H1 (cell line): ENCODE data around the gene LRCH1. TPM values are rescaled to one million over a fixed set of nuclear protein-coding genes. Genes with fewer than 3 reads are reported as not detected.

Experiments
- ATF2 ChIP-seq: IDR thresholded peaks from 2 replicates; pipeline ENCODE4 v1.6.1; 2012; ENCODE audit warnings: low read length, inconsistent platforms
- SRF ChIP-seq: IDR thresholded peaks from 2 replicates; pipeline ENCODE4 v1.6.1; 2011; ENCODE audit warnings: mild to moderate bottlenecking, low read depth, low read length, moderate library complexity
- TBP ChIP-seq: IDR thresholded peaks from 2 replicates; pipeline ENCODE4 v1.6.1; 2011; ENCODE audit warnings: low read depth, low read length, improper control_type of control experiment
- TCF12 ChIP-seq: IDR thresholded peaks from 2 replicates; pipeline ENCODE4 v1.6.1; 2011; ENCODE audit warnings: low read depth, mild to moderate bottlenecking, low read length
- polyA plus RNA-seq, 7 experiments: library from polyadenylated mRNA; depleted of rRNA in 3 of 7; stranded (reverse) in 5 of 7; unstranded in 2 of 7; fragments of >200 nt in 5 of 7; fragments of 200-250 nt in 2 of 7; gene quantifications; 1 replicate in 5 of 7; 2 replicates in 1 of 7; 4 replicates in 1 of 7; pipeline versions ENCODE4 v1.2.1 to v1.2.3, GENCODE V29; 2011 to 2013; ENCODE audit warnings: missing spikeins in 2 of 7, mixed read lengths in 2 of 7
- total RNA-seq: library from RNA; stranded (reverse); fragmentation: NEBNext Ultra II Directional; extraction: Animal tissue kit (Norgen Biotek cat#: 25700); gene quantifications from 2 replicates; pipeline ENCODE4 v1.2.1, GENCODE V29; 2021

LRCH1 gene
- total and polyA plus RNA-seq, 2 of the 8 experiments (the other 6 are each of a cell fraction or from before 2014, with no cell fraction given): 3.0 to 10.1 TPM

DNA sequence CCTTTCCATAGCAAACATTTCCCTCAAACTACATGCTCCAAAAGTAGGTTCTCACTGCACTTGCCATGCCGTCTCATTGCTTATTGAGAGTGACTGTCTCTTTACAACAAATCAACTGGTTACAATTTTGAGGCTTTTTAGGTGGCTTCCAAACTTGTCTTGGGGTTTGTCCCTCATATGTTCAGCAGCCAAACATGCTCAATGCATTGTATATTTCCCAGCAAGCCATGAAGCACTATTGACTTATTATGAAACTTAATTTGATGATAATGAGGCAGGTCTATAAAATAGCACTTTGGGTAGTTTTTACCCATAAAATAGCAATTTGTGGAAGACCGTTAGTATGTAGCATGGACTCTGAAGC, 78.2 kb downstream of the LRCH1 start (continued):
- TF ChIP-seq ATF2 (no peak), TBP (no peak), TCF12 (no peak), SRF (no peak)
